Effector memory CD4-positive, alpha-beta T cell (primary cell): ENCODE data around the gene MRPL20.
A peak's percentile ranks its signal among the peaks of the same experiment; 100 is the strongest.
"Not testable (repeated sequence)": the region's sequence is repeated elsewhere in the genome, so short reads cannot be mapped to it uniquely, and the experiment has no call there.

Experiments used
- DNase-seq, 3 donors: peaks; one replicate each; pipeline ENCODE4 v3.0.0-alpha.2; 2020
- H3K27ac ChIP-seq: 2 replicates; pipeline ENCODE4 v1.7.0; 2013; ENCODE audit warnings: mild to moderate bottlenecking, low read length, moderate library complexity; ENCODE audit not compliant: insufficient read depth, poor library complexity, severe bottlenecking
- H3K27me3 ChIP-seq: replicated peaks from 2 replicates; pipeline ENCODE4 v1.7.0; 2013; ENCODE audit warnings: mild to moderate bottlenecking, low read length; ENCODE audit not compliant: insufficient read depth, control insufficient read depth, poor library complexity, severe bottlenecking
- H3K36me3 ChIP-seq: 2 replicates; pipeline ENCODE4 v1.7.0; 2013; ENCODE audit warnings: mild to moderate bottlenecking, low read length, moderate library complexity; ENCODE audit not compliant: control insufficient read depth, insufficient read depth
- H3K4me1 ChIP-seq: 2 replicates; pipeline ENCODE4 v1.7.0; 2013; ENCODE audit warnings: low read length, mild to moderate bottlenecking; ENCODE audit not compliant: control insufficient read depth, insufficient read depth, poor library complexity, severe bottlenecking
- H3K4me3 ChIP-seq: 2 replicates; pipeline ENCODE4 v1.7.0; 2013; ENCODE audit warnings: low read length, low read depth, mild to moderate bottlenecking; ENCODE audit not compliant: insufficient read depth, poor library complexity, severe bottlenecking
- H3K9me3 ChIP-seq: 2 replicates; pipeline ENCODE4 v1.7.0; 2013; ENCODE audit warnings: mild to moderate bottlenecking, low read length, moderate library complexity; ENCODE audit not compliant: control insufficient read depth

Gene MRPL20

DNA sequence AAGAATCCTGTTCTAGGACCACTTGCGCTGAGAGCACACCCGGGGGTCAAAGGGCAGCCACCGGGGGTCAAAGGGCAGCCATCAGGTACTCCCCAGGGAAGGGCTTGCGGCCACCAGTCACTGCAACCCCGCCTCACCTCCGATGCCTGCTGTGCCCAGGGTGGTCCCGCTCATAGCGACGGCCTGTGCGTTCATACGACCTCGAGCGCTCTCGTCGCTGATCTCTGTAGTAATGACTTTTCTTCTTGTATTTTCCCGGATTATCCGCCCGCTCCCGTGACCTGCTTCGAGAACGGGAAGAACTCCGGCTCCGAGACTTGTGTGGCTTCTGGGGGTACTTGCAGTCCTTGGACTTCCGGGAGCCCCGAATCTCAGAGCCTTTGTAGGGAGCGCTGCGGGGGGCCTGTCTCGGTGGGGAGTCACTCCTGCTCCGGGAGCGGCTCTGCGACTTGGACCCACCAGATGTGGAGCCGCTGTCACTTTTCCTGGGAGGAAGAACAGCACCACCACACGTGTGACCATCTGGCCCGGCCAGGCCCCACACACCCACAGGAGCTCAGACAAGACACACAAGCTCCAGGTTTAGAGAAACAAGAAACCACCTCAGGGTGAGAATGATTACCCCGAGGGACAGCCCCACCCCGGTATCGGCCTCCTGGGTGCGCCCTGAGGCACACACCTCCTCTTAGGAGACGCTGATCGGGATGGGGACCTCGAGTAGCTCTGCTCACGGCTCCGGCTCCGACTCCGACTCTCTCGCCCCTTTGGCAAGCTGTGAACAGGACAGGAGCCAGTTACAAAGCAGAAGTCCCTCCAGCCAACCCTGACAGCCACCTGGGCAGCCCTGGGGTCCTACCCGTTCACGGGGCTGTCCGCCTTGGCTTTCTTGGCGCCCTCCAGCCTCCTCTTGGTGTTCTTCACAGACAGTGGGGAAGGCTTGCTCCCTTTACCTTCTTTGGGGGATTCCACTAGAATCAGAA is 19.7 kb downstream of the MRPL20 start:
- H3K36me3 ChIP-seq = peaks cover 67% of the 10 kb centered on the region
- no peak for DNase-seq
- H3K4me1 ChIP-seq = no peaks in the 10 kb centered on the region
- H3K27me3 ChIP-seq = no peaks in the 10 kb centered on the region
- no peak overlapping the region for H3K4me3 ChIP-seq
- H3K9me3 ChIP-seq = no peaks in the 10 kb centered on the region
- H3K27ac ChIP-seq = no peak overlapping the region

DNA sequence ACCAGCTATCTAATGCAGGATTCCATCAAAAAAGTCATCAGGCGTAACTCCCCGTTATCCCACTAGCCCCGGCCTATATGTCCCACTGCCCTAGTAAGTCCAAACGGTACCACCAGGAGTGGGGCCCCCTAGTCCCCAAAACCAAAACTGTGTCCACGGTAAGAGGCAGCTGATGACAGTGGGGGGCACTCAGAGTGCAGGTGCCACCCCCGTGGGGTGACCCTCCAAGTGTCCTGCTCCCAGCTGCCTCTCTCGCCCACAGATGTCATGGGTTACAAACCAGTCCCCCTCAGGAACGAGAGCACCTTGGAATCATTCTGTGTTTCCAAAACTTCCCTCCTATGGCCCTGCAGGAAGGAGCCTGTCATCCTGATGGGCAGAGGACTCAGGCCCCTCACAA is 21.2 kb downstream of the MRPL20 start:
- Histone ChIP-seq H3K27me3 (no peaks in the 10 kb centered on the region), H3K4me1 (no peaks in the 10 kb centered on the region), H3K36me3 (peaks cover 59% of the 10 kb centered on the region), H3K4me3 (no peak overlapping the region), H3K27ac (no peak overlapping the region), H3K9me3 (no peaks in the 10 kb centered on the region)
- DNase-seq = no peak

DNA sequence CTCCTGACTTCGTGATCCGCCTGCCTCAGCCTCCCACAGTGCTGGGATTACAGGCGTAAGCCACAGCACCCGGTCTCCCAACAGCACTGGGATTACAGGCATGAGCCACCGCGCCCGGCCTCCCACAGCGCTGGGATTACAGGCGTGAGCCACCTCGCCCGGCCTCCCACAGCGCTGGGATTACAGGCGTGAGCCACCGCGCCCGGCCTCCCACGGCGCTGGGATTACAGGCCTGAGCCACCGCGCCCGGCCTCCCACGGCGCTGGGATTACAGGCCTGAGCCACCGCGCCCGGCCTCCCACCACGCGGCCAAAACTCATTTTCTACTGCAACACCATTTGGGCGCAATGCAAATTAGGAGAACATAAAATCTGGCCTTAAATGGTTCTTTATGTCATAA is 21.8 kb downstream of the MRPL20 start:
- H3K4me1 ChIP-seq, H3K27me3 ChIP-seq, H3K27ac ChIP-seq, DNase-seq, H3K9me3 ChIP-seq, H3K4me3 ChIP-seq: not testable (repeated sequence)
- H3K36me3 ChIP-seq = peaks cover 53% of the 10 kb centered on the region

DNA sequence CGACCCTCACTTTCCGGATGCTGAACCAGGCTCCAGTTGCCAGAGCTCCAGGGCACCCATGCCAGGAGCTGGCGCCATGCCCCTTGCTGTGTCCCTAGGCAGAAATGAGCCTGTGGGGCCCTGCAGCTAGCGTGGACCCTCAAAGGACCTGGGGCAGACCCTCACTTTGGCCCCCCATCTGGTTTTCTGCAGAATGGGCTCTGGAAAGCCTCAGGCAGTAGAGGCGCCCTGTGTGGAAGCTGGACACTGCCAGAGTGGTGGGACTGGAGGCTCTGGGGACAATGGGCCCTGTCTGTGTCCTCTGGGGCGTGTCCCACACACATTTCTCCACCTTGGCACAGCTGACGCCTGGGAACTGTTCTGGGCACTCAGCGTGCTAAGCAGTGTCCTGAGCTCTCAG is 25.8 kb downstream of the MRPL20 start:
- no peak for DNase-seq
- no peaks in the 10 kb centered on the region for H3K4me1 ChIP-seq
- H3K4me3 ChIP-seq = no peak overlapping the region
- H3K27ac ChIP-seq = no peak overlapping the region
- H3K27me3 ChIP-seq = no peaks in the 10 kb centered on the region
- H3K9me3 ChIP-seq = no peaks in the 10 kb centered on the region
- H3K36me3 ChIP-seq = peaks cover 17% of the 10 kb centered on the region

DNA sequence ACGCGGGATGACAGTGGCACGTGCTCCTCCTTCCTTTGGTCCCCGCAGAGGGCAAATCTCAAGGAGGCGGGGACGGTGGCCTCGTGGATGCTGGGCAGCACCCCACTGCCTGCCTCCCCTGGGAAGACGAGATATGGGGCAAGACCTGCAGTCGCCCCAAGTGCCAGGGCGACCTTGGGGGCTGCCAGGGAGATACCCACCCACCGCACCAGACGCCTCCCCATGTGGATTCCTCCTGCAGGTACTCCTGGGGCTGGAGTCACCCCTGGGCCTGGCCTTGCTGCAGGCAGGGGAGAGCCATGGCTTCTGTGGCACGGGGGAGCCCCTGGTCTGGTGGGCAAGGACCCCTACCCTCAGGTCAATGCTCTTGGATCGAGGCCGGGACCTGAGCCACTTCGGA is 26.2 kb downstream of the MRPL20 start:
- Histone ChIP-seq H3K4me1 (no peaks in the 10 kb centered on the region), H3K4me3 (no peak overlapping the region), H3K27ac (no peak overlapping the region), H3K9me3 (no peaks in the 10 kb centered on the region), H3K27me3 (no peaks in the 10 kb centered on the region), H3K36me3 (peaks cover 12% of the 10 kb centered on the region)
- DNase-seq = no peak

DNA sequence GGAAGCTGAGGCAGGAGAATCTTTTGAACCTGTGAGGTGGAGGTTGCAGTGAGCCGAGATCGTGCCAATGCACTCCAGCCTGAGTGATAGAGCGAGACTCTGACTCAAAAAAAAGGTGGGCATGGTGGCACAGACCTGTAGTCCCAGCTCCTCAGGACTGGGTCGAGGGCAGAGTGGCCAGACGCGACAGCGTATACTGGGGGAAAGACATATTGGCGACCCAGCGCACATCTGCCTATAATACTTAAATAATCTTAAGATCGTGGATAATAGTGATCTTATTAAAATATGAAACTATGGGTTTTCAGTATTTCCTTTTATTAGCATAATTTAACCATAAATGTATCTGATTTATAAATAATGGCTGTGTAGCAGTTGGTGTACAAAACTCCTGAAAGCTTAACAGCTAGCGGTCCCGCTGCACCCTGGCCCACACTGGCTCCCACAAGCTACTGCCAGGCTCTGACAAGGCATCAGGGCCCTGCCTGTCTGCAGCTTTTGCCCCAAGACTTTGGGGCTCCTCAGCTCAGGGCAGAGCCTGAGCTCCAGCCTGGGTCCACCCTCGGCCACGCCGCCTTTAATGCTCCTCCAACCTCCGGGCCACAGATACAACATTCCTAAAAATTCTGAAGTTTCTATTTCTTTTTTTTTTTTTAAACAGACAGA is 29.4 kb downstream of the MRPL20 start:
- no peaks in the 10 kb centered on the region for H3K9me3 ChIP-seq
- H3K27ac ChIP-seq = no peak overlapping the region
- peaks cover 7% of the 10 kb centered on the region for H3K36me3 ChIP-seq
- DNase-seq = no peak
- no peak overlapping the region for H3K4me3 ChIP-seq
- peaks cover 14% of the 10 kb centered on the region for H3K4me1 ChIP-seq
- H3K27me3 ChIP-seq = no peaks in the 10 kb centered on the region

DNA sequence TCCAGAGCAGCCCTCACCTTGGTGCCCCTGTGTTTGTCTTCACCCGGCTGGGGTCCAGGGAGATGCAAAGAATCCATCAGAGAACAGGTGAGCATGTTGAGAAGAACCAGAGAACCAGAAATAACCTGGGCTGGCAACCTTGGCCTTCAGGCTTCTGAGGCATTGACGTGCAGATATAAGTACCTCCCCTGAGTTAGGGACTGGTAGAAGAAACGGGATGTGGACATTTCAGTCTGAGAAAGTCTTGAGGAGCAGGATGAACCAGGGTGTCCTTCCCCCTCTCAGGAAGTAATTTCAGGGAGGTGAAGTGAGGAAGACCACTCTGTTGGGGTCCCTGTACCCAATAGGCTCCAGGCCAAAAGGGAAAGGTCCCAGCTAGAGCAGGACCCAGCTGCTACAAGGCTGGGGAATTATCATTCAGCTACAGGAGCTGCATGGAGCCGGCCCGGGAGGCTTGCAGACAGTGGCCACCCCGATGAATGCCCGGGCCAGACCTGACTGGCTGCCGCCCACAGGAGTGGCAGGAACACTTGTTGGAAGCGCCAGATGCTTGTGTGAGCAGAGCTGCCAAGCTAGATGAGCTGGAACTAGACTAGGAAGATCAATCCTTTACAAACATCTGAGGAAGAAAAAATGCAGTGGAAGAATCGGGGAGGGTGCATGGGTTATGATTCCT is 30.4 kb downstream of the MRPL20 start:
- Histone ChIP-seq H3K4me1 (peaks cover 22% of the 10 kb centered on the region), H3K4me3 (no peak overlapping the region), H3K27ac (no peak overlapping the region), H3K36me3 (peaks cover 2% of the 10 kb centered on the region), H3K9me3 (no peaks in the 10 kb centered on the region), H3K27me3 (no peaks in the 10 kb centered on the region)
- DNase-seq = no peak

DNA sequence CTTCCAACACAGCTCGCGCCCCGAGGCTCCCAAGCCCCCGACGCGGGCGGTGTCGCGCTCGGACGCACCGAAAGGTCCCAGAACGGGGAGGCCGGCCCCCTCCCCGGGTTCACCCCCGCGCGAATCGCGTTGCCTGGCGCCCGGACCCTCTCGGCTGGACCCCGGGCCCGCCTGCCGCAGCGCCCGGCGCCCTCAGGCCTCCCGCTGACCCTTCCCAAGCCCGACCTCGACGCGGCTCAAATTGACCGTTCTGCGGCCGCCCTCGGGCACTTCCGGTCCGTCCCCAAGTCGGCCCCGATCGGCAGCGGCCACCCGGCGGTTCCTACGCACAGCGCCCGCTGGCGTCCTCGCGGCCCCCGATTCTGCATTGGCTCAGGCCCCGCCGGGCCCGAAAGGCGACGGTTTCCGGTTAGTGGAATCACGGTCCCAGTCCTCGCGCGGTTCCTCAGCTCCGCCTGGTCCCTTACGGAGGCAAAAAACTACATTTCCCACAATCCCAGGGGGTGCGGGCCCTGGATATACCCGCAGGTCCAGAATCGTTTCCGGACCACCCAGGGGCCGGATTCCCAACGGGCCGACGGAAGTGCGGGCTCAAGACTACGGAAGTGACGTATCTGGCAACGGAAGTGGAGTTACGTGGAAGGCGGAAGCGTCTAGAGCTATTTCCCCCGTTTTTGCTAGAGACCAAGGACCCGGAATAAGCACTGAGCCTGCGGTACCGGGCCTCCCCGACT is 32.0 kb downstream of the MRPL20 start, which contains the start of gene AURKAIP1:
TSS of gene AURKAIP1 (minus strand) at position 279 of the 734 bp plus-strand sequence. CDS start 451 bp downstream, outside the sequence.
- Histone ChIP-seq H3K4me3 (peak within 1 kb of the TSS; percentile 78), H3K9me3 (no peaks in the 10 kb centered on the region), H3K27me3 (no peaks in the 10 kb centered on the region), H3K4me1 (peaks cover 34% of the 10 kb centered on the region), H3K27ac (peak within 1 kb of the TSS; percentile 85), H3K36me3 (no peaks in the 10 kb centered on the region)
- DNase-seq = peak; percentile 93 to 96 (median 94)

DNA sequence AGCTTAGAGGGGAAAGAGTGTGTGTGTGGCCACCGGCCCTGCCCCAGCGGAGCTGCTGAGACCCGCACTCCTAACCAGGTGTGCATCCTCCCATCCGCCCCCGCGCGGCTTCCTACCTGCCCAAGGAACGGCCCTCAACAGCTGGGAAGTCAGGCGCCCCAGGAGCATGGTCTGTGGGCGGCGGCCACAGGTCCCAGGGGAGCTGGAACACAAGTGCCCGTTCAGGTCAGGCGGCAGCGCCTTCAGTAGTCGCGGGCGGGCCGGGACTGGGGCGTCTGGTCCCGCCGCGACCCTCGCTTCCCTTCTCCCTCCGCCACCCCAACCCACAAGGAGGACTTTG is 32.5 kb downstream of the MRPL20 start:
- Histone ChIP-seq H3K27me3 (no peaks in the 10 kb centered on the region), H3K4me1 (peaks cover 34% of the 10 kb centered on the region), H3K36me3 (no peaks in the 10 kb centered on the region), H3K27ac (peak overlapping the region; percentile 85), H3K4me3 (peak overlapping the region; percentile 78), H3K9me3 (no peaks in the 10 kb centered on the region)
- DNase-seq = no peak
